Endothelial cell of umbilical vein (primary cell): ENCODE data around the gene SLC22A17. TPM values are rescaled to one million over a fixed set of nuclear protein-coding genes. Genes with fewer than 3 reads are reported as not detected.

Experiments
- BruUV-seq: library from RNA; stranded (reverse); fragments of 400-500 nt; replicated peaks from 2 replicates; lab custom pipeline; 2021; lab: Mats Ljungman, UMichigan
- CTCF ChIA-PET: fragments of 300-600, 350-600 bp; sonication (Branson Sonifier 250); formaldehyde crosslinking; loops from one replicate; lab custom pipeline; 2021; ENCODE audit warnings: antibody characterized with exemption, inconsistent platforms; lab: Charles Lee
- POLR2A ChIA-PET: fragments of 300-600, 350-600 bp; sonication (Branson Sonifier 250); formaldehyde crosslinking; loops from one replicate; lab custom pipeline; 2021; ENCODE audit warnings: antibody characterized with exemption, inconsistent platforms; lab: Charles Lee
- DNase-seq: peaks from one replicate; pipeline ENCODE4 v3.0.0-alpha.2; 2011; ENCODE audit warnings: low read depth, low spot score
- FAIRE-seq: peaks from 2 replicates; lab custom pipeline; 2011; peaks lifted over from hg19 to GRCh38; lab: Jason Lieb, UNC
- H2AFZ ChIP-seq: 2 replicates; pipeline ENCODE4 v1.6.0; 2012; ENCODE audit warnings: low read depth, low read length, control low read depth, inconsistent platforms
- H3K27ac ChIP-seq: 2 replicates; pipeline ENCODE4 v1.5.1; 2011; ENCODE audit warnings: low read depth, mild to moderate bottlenecking, control low read depth, low read length, moderate library complexity; ENCODE audit not compliant: insufficient read depth
- H3K27me3 ChIP-seq, 2 experiments: 2 replicates each; pipeline versions ENCODE4 v1.6.0 to v1.6.1; 2011; ENCODE audit warnings: low read length in 2 of 2, mixed read lengths in 1 of 2; ENCODE audit not compliant: control insufficient read depth in 2 of 2, insufficient read depth in 2 of 2
- H3K36me3 ChIP-seq, 2 experiments: 2 replicates in 1 of 2; 3 replicates in 1 of 2; pipeline ENCODE4 v1.5.1; 2011; ENCODE audit warnings: low read length in 2 of 2, mild to moderate bottlenecking in 1 of 2, moderate library complexity in 1 of 2; ENCODE audit not compliant: control insufficient read depth in 2 of 2, insufficient read depth in 2 of 2; ENCODE audit errors: extremely low read depth in 1 of 2
- H3K4me1 ChIP-seq: 3 replicates; pipeline ENCODE4 v1.5.1; 2011; ENCODE audit warnings: mild to moderate bottlenecking, low read length; ENCODE audit not compliant: control insufficient read depth, insufficient read depth; ENCODE audit errors: extremely low read depth
- H3K4me2 ChIP-seq: 2 replicates; pipeline ENCODE4 v1.6.1; 2011; ENCODE audit warnings: low read length, control low read depth, mixed read lengths; ENCODE audit not compliant: insufficient read depth
- H3K4me3 ChIP-seq, 3 experiments: fragments of 200-600 bp in 1 of 3; sonication (generic), shearing (Covaris generic) in 1 of 3; replicated peaks in 1 of 3; 2 replicates each; pipeline ENCODE4 v1.5.1; 2011 to 2016; ENCODE audit warnings: control low read depth in 3 of 3, low read length in 3 of 3, mild to moderate bottlenecking in 2 of 3, inconsistent platforms in 1 of 3, low read depth in 1 of 3, moderate library complexity in 1 of 3; ENCODE audit not compliant: insufficient read depth in 1 of 3
- H3K79me2 ChIP-seq: 2 replicates; pipeline ENCODE4 v1.6.0; 2012; ENCODE audit warnings: low read length, inconsistent platforms; ENCODE audit not compliant: control insufficient read depth, insufficient read depth
- H3K9ac ChIP-seq: replicated peaks from 2 replicates; pipeline ENCODE3; 2011; ENCODE audit warnings: low read length, control low read depth; ENCODE audit not compliant: insufficient read depth; ENCODE audit errors: extremely low read depth
- H3K9me1 ChIP-seq: replicated peaks from 3 replicates; pipeline ENCODE4 v1.6.0; 2011; ENCODE audit warnings: mild to moderate bottlenecking, low read length; ENCODE audit not compliant: control insufficient read depth, insufficient read depth; ENCODE audit errors: extremely low read depth
- H3K9me3 ChIP-seq: replicated peaks from 2 replicates; pipeline ENCODE4 v1.5.1; 2012; ENCODE audit warnings: low read length, inconsistent platforms; ENCODE audit not compliant: control insufficient read depth, insufficient read depth
- H4K20me1 ChIP-seq: replicated peaks from 2 replicates; pipeline ENCODE3; 2011; ENCODE audit warnings: mild to moderate bottlenecking, low read length; ENCODE audit not compliant: control insufficient read depth, insufficient read depth; ENCODE audit errors: extremely low read depth
- EZH2 ChIP-seq: IDR thresholded peaks from 2 replicates; pipeline ENCODE4 v1.6.1; 2012; ENCODE audit warnings: borderline replicate concordance, low read depth, mild to moderate bottlenecking, moderate library complexity, low read length, inconsistent platforms; ENCODE audit not compliant: severe bottlenecking
- FOS ChIP-seq: IDR thresholded peaks from 2 replicates; pipeline ENCODE4 v1.6.1; 2011; ENCODE audit warnings: mild to moderate bottlenecking, low read length, moderate library complexity, borderline replicate concordance; ENCODE audit not compliant: insufficient read depth
- GATA2 ChIP-seq: IDR thresholded peaks from 2 replicates; pipeline ENCODE4 v1.7.0; 2011; ENCODE audit warnings: low read depth, mild to moderate bottlenecking, moderate library complexity, mixed read lengths, low read length; ENCODE audit not compliant: insufficient read length, insufficient read depth
- JUN ChIP-seq: IDR thresholded peaks from 2 replicates; pipeline ENCODE4 v1.6.1; 2011; ENCODE audit warnings: borderline replicate concordance, low read depth; ENCODE audit not compliant: insufficient read length, insufficient read depth
- MYC ChIP-seq: IDR thresholded peaks from one replicate; pipeline ENCODE4 v1.6.1; 2011; ENCODE audit warnings: mild to moderate bottlenecking, low read depth, low read length
- POLR2A ChIP-seq: IDR thresholded peaks from 2 replicates; pipeline ENCODE4 v1.6.1; 2012; ENCODE audit warnings: low read depth, mild to moderate bottlenecking, control low read depth, low read length
- POLR2AphosphoS5 ChIP-seq: IDR thresholded peaks from 2 replicates; pipeline ENCODE4 v1.6.1; 2012; ENCODE audit warnings: low read depth, mild to moderate bottlenecking, control low read depth, low read length, moderate library complexity; ENCODE audit not compliant: insufficient read depth
- dilution Hi-C: fragments of 300-500 bp; cut with MboI; formaldehyde crosslinking; loops from one replicate; pipeline ENCODE4 v1.15.0; 2019; ENCODE audit warnings: low sequenced_read_pairs; ENCODE audit not compliant: extremely low pct_ligation_motif_present
- intact Hi-C: fragments of 100-400 bp; cut with micrococcal nuclease; formaldehyde crosslinking; loops from one replicate; pipeline ENCODE4 v1.10.0; 2022
- polyA plus RNA-seq, 4 experiments: library from polyadenylated mRNA; depleted of rRNA in 3 of 4; stranded (reverse) in 3 of 4; unstranded in 1 of 4; fragments of >200 nt; gene quantifications; 2 replicates each; pipeline versions ENCODE4 v1.2.1 to v1.2.3, GENCODE V29; 2011 to 2012; ENCODE audit warnings: missing spikeins in 1 of 4
- total RNA-seq: library from RNA; stranded (reverse); gene quantifications from 2 replicates; pipeline ENCODE4 v1.2.3, GENCODE V29; 2021
- TF ChIP-seq, protein P1 (sequence below), 2 donors: IDR thresholded peaks; 1 replicate in 1 of 2; 2 replicates in 1 of 2; pipeline ENCODE4 v1.5.1; 2011; ENCODE audit warnings: low read length in 2 of 2, mild to moderate bottlenecking in 2 of 2, moderate library complexity in 2 of 2, control low read depth in 1 of 2, inconsistent platforms in 1 of 2, low read depth in 1 of 2; ENCODE audit not compliant: insufficient read depth in 1 of 2; ENCODE audit errors: extremely low read depth in 1 of 2
- TF ChIP-seq, protein P2 (sequence below): IDR thresholded peaks from 2 replicates; pipeline ENCODE4 v1.6.1; 2011; ENCODE audit not compliant: insufficient read depth, insufficient read length

The SLC22A17 gene
- total and polyA plus RNA-seq, 2 donors (not counting 3 experiments of a cell fraction or from before 2014, with no cell fraction given) = 2.9 to 4.6 TPM

DNA sequence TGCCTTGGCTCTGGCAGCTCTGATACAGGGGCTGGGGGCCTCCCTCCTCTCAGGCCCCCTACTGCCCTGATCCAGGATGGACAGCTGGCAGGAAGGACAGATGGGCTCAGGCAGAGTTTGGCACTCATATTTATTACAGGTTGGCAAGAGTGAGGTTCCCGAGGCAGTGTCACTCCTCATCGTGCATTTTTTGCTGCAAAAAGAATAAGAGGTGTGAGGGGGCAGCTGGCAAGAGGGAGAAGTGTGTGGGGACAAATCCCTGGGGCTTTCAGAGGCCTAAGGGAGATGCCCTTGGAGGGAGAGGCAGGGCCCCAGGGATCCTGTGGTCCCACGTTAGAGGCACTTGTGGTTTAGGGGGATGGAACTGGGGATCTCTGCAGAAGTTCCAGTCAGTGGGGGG lies 29.2 kb upstream of the SLC22A17 start:
- H3K27ac ChIP-seq = no peak overlapping the region
- ChIA-PET CTCF (interaction anchor here (1.2 to 4.7 kb wide), 5 partner anchors 15 to 261 kb away, joined by 4 to 55 read pairs (median 36); no protein-coding TSS in a partner anchor), POLR2A (no interaction called here)
- no peaks in the 10 kb centered on the region for H3K9me3 ChIP-seq
- H3K9me1 ChIP-seq = no peaks in the 10 kb centered on the region
- H3K4me1 ChIP-seq = no peaks in the 10 kb centered on the region
- no peak for FAIRE-seq
- no peaks in the 10 kb centered on the region for H3K79me2 ChIP-seq
- H3K4me3 ChIP-seq = no peak overlapping the region
- no TSS peak for BruUV-seq
- no peaks in the 10 kb centered on the region for H3K36me3 ChIP-seq
- no peak for DNase-seq
- intact Hi-C loops (no loop called here), dilution Hi-C loops (no loop called here)
- no peak overlapping the region for H3K4me2 ChIP-seq
- TF ChIP-seq POLR2AphosphoS5 (no peak), POLR2A (no peak), EZH2 (no peak), GATA2 (no peak), JUN (no peak), MYC (no peak), FOS (no peak)
- TF ChIP-seq, protein P1, sequence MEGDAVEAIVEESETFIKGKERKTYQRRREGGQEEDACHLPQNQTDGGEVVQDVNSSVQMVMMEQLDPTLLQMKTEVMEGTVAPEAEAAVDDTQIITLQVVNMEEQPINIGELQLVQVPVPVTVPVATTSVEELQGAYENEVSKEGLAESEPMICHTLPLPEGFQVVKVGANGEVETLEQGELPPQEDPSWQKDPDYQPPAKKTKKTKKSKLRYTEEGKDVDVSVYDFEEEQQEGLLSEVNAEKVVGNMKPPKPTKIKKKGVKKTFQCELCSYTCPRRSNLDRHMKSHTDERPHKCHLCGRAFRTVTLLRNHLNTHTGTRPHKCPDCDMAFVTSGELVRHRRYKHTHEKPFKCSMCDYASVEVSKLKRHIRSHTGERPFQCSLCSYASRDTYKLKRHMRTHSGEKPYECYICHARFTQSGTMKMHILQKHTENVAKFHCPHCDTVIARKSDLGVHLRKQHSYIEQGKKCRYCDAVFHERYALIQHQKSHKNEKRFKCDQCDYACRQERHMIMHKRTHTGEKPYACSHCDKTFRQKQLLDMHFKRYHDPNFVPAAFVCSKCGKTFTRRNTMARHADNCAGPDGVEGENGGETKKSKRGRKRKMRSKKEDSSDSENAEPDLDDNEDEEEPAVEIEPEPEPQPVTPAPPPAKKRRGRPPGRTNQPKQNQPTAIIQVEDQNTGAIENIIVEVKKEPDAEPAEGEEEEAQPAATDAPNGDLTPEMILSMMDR (IDR thresholded peaks at IDR 0.05; ENCODE audit: extremely low read depth in 1 of 2, insufficient read depth in 1 of 2, low read depth in 1 of 2, low read length in 2 of 2) = no peak
- TF ChIP-seq, protein P2, sequence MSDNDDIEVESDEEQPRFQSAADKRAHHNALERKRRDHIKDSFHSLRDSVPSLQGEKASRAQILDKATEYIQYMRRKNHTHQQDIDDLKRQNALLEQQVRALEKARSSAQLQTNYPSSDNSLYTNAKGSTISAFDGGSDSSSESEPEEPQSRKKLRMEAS = no peak
- no peaks in the 10 kb centered on the region for H4K20me1 ChIP-seq
- no peak overlapping the region for H2AFZ ChIP-seq
- no peaks in the 10 kb centered on the region for H3K27me3 ChIP-seq
- no peak overlapping the region for H3K9ac ChIP-seq
